Stimulated activated CD4-positive, alpha-beta T cell treated with anti-CD3 and anti-CD28 coated beads, TNF-alpha, amount 100 ng/mL, for 1 hour (primary cell): Measurements from ENCODE around the gene PRKCQ.
"Not testable (repeated sequence)": the region's sequence is repeated elsewhere in the genome, so short reads cannot be mapped to it uniquely, and the experiment has no call there.

Experiments used
- DNase-seq, 3 donors: peaks; one replicate each; pipeline ENCODE4 v3.0.0-alpha.2; 2020; ENCODE audit warnings: low read depth in 3 of 3, low spot score in 1 of 3

PRKCQ gene

DNA sequence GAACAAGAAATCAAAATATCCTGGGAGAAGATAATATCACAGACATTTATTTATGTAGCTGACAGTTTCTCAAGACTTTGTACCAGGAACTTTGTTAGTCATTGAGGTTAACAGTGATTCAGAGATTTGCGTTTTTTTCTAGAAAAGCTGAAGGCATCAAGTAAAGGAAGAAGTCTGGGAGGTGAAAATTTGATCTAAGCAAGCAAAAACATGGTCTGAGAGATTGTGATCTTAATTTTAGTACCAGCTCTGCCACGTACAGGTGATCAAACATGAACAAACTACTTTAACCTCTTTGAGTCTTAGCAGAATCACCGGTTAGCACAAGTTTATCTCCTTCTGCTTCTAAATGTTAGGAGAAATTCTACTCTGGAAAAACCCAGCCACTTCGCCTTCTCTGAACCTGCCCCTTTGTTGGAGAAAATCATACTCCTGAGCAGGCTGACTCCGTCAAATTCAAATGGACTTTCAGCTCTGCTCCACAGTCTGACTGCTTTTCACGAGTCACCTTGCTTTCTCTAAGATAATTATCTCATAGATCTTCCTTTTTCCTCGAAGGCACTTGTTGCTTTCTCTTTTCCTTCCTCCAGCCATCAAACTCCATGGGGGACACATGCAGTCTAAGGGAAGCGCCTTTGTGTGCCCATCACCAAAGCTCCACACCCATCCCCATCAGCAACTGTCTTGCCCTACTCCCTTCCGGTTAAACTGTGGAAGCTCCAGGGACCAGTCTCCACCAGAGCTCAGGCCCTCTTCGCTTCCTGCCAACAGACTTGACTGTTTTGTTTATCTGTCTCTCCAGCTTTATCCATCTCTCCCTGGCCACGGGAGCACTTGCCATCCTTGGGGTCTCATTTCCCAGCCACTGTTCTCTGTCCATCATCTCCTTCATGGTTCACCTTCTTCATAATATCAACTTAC is 86.3 kb downstream of the PRKCQ start:
- DNase-seq = no peak

GRCh38 chr10:6492896-6493295 is 87.2 kb downstream of the PRKCQ start:
- no peak for DNase-seq

- DNase-seq = no peak
Measured at GRCh38 chr10:6491841-6492609, 88.1 kb downstream of the PRKCQ start.

DNA sequence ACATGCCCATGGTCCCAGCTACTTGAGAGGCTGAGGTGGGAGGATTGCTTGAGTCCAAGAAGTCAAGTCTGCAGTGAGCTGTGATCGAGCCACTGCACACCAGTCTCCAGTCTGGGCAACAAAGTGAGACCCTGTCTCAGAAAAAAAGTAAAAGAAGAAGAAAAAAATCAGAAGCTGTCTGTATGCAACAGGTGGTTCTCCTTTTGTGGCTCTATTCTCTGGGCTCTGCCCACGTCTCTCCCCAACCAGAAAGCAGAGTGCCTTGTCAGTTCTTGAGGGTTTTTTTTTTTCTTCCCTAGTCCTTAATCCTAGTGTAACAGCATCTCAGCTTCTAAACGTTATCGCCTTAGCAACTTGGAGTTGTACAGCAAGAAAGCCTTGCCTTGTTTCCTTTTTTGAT is 89.5 kb downstream of the PRKCQ start:
- DNase-seq = no peak

DNA sequence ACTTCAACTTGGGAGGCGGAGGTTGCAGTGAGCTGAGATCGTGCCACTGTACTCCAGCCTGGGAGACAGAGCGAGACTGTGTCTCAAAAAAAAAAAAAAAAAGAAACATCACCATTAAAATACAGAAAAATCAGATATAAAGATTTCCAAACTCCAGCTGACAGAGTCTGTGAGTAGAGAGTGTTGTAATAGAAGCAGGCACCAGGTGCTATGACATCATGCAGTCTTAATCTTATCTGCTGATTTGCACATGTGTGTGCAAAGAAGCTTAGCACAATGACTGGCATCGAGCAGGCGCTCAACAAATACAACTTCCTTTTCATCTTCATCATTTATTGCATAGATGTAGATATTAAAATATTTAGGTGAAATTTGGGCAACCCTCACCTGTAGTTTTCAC is 92.2 kb downstream of the PRKCQ start:
- no peak for DNase-seq

DNA sequence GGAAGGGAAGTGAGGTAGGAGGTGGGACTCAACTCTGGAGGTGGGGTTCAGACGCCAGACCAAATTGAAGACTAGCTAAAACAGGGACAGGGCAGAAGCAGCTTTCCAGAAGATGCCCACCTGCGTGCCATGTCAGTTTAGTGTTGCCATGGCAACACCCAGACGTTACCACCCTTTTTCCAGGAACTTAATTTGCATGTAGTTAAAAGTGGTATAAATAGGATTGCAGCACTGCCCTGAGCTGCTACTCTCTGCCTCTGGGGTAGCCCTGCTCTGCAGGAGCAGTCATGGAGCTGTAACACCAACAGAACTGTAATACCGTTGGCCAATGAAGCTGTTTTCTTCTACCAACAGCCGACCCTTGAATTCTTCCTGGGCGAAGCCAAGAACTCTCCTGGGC is 93.8 kb downstream of the PRKCQ start:
- DNase-seq = no peak

GRCh38 chr10:6482737-6483357 is 97.2 kb downstream of the PRKCQ start:
- no peak for DNase-seq

GRCh38 chr10:6478722-6479121 is 101.4 kb downstream of the PRKCQ start:
- DNase-seq = no peak

DNA sequence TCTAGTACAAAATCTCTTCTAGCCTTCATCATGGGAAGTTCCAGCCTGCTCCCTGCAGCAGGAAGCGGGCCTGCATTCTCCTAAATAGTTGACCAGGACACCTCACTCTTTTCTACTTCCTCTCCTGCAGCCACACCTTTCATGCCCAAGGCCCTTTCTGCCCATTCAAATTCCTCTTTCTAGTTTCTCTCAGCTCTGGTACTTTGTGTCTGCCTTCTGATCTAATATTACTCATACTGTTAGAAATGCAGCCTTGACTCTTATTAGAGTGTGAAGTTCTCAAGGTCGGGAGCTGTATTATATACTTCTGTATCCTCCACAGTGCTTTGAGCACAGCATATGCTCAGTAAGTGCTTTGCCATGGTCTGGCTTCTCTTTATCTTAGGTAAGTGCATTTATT is 103.1 kb downstream of the PRKCQ start:
- DNase-seq = no peak

GRCh38 chr10:6474871-6475270 is 105.2 kb downstream of the PRKCQ start:
- DNase-seq = no peak

DNA sequence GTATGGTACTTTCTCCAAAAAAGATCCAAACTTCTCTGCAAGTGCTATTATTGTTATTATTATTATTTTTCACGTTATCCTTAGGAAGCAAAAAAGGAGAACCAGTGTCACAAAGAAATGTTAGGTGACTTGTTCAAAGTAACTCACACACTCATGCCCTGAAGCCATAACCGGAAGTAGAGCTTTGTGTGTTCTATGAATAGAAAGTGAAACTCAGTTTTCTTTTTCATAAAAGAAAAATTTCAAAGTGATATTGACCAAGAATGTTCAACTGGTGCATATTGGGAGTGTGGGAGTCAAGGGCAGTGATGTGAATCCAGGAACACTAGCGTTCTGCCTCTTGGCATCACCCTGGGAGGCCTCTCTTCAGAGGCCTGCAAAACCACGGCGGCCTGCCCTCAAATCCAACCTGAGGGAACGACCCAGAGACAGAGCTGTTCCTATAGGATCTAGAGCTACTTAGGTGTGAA is 106.1 kb downstream of the PRKCQ start:
- DNase-seq = no peak

DNA sequence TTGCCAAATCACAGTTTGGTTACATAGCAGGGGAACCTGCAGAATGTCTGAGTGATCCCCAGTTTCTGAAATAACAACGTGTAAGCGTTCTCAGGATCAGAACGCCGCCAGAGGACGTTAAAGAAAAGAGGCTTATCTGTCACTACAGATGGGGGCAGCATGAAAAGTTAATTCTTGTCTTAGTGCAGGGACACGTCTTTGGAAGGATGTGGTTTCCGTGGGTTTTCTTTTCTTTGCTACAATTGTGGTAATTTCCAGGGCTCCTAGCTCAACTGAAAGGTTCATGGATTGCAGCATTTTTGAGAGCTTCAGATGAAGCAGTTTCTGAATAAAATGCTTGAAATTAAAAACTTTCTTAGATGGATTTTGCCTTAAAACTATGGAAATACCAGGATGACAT is 106.6 kb downstream of the PRKCQ start:
- DNase-seq = peak in 2 of 3 donors; percentile 22 to 25

- DNase-seq = not testable (repeated sequence)
Measured at GRCh38 chr10:6472710-6473005, 107.4 kb downstream of the PRKCQ start.

DNA sequence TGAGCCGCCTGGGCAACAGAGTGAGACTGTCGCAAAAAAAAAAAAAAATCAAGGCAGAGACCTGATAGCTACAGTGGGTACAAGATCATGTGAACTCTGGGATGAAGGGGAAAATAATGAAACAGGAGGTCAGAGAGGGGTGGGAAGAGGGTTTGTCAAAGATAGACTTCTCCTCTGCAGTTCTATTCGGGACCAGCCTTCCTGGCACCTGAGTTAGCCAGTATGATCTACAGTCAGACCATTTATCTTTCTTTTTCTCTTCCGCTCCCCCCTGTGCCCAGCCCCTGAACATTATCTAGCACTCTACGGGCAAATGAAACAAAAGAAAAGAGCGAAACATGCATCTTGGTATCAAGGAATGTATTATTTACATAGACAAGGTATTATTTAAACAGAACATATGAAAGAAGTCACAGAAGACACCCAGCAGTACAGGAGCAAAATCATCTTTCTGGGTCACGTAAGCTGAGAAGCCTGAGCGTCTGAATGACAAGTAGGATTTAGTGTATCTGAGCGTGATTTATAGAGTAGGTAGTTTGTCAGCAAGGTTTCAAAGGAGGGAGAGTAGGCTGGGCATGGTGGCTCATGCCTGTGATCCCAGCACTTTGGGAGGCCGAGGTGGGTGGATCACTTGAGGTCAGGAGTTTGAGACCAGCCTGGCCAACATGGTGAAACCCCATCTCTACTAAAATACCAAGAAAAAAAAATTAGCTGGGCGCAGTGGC is 109.0 kb downstream of the PRKCQ start:
- no peak for DNase-seq

DNA sequence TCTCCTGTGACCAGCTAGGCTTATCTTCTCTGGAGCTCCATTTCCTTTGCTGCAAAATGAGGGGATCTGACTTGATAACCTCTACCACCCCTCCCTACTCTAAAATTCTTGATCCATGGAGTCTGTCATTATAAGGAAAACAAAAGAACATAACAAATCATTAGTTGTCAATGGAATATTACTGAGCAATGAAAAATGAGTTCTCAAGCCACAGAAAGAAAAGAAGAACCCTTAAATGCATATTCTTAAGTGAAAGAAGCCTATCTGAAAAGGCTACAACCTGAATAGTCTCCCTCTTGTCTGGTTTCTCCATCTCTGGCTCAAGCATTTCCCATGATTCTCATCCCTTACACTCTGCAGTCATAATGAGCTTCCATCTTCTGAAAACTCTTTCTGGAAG is 110.4 kb downstream of the PRKCQ start:
- no peak for DNase-seq

- no peak for DNase-seq
Measured at GRCh38 chr10:6465854-6466601, 114.0 kb downstream of the PRKCQ start.

DNA sequence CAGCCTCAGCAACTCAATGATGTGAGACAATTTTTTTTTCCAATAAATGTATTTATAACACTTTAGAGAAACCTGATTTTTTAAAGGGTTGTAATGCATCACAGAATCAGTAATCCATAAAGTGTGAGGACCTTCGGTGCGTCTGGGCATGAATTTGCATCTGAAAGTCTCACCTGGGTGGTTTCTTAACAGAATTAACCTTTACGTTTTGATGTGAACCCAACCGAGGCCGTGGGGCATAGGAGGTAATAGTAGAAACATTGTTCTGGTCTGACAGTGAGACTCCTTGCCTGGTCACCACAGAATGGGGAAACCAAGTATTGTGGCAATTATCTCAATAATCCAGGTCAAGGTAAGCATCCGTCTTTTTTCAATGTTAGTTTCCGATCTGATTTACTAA is 114.6 kb downstream of the PRKCQ start:
- no peak for DNase-seq

GRCh38 chr10:6464862-6465430 is 115.1 kb downstream of the PRKCQ start:
- DNase-seq = no peak

GRCh38 chr10:6463366-6463765 is 116.7 kb downstream of the PRKCQ start:
- no peak for DNase-seq

- DNase-seq = no peak
Measured at GRCh38 chr10:6461961-6462360, 118.1 kb downstream of the PRKCQ start.
